DOHH2 (cell line): ENCODE data around the gene ARHGEF26.

ENCODE experiments used
- H3F3A ChIP-seq: fragments of 200-600 bp; sonication (generic), shearing (Covaris generic); 2 replicates; pipeline ENCODE4 v1.6.0; 2016; ENCODE audit warnings: antibody characterized with exemption, mild to moderate bottlenecking; ENCODE audit not compliant: control insufficient read depth, insufficient read depth
- H3K27ac ChIP-seq: fragments of 200-600 bp; sonication (generic); 2 replicates; pipeline ENCODE4 v1.5.1; 2014; ENCODE audit warnings: low read depth, mild to moderate bottlenecking, low read length, moderate library complexity
- H3K27me3 ChIP-seq: fragments of 200-600 bp; sonication (generic); 2 replicates; pipeline ENCODE4 v1.6.1; 2014; ENCODE audit warnings: mild to moderate bottlenecking, low read length, mixed read lengths; ENCODE audit not compliant: control insufficient read depth
- H3K36me3 ChIP-seq: fragments of 200-600 bp; sonication (generic); 2 replicates; pipeline ENCODE4 v1.6.1; 2014; ENCODE audit warnings: mild to moderate bottlenecking, low read length, moderate library complexity, mixed read lengths; ENCODE audit not compliant: control insufficient read depth
- H3K4me1 ChIP-seq: fragments of 200-600 bp; sonication (generic); 2 replicates; pipeline ENCODE4 v1.6.1; 2014; ENCODE audit warnings: mild to moderate bottlenecking, low read length, mixed read lengths; ENCODE audit not compliant: control insufficient read depth
- H3K4me2 ChIP-seq: fragments of 200-600 bp; sonication (generic); 2 replicates; pipeline ENCODE4 v1.6.0; 2014; ENCODE audit warnings: mild to moderate bottlenecking, low read length, moderate library complexity
- H3K4me3 ChIP-seq: fragments of 200-600 bp; sonication (generic); 2 replicates; pipeline ENCODE4 v1.5.1; 2014; ENCODE audit warnings: mild to moderate bottlenecking, low read length, mixed read lengths
- H3K79me2 ChIP-seq: fragments of 200-600 bp; sonication (generic); 2 replicates; pipeline ENCODE4 v1.6.1; 2014; ENCODE audit warnings: mild to moderate bottlenecking, low read length, mixed read lengths; ENCODE audit not compliant: control insufficient read depth
- H3K9me2 ChIP-seq: fragments of 200-600 bp; sonication (generic); replicated peaks from 2 replicates; pipeline ENCODE4 v1.6.1; 2014; ENCODE audit warnings: mild to moderate bottlenecking, low read length, mixed read lengths; ENCODE audit not compliant: control insufficient read depth
- H3K9me3 ChIP-seq: fragments of 200-600 bp; sonication (generic); 2 replicates; pipeline ENCODE4 v1.6.1; 2014; ENCODE audit warnings: antibody characterized with exemption, low read length, mixed read lengths; ENCODE audit not compliant: control insufficient read depth, insufficient read depth
- H4K20me1 ChIP-seq: fragments of 200-600 bp; sonication (generic); 2 replicates; pipeline ENCODE4 v1.6.0; 2014; ENCODE audit warnings: low read depth, mild to moderate bottlenecking, antibody characterized with exemption, low read length, moderate library complexity; ENCODE audit not compliant: control insufficient read depth, insufficient read depth
- EZH2phosphoT487 ChIP-seq: fragments of 200-600 bp; sonication (generic); IDR thresholded peaks from 2 replicates; pipeline ENCODE4 v1.6.1; 2017; ENCODE audit warnings: borderline replicate concordance, mild to moderate bottlenecking, antibody characterized with exemption, low read length, moderate library complexity, mixed read lengths
- TF ChIP-seq, protein P1 (sequence below): fragments of 200-600 bp; sonication (generic); IDR thresholded peaks from one replicate; pipeline ENCODE4 v1.5.1; 2014; ENCODE audit warnings: antibody characterized with exemption, mild to moderate bottlenecking, low read depth, low read length; ENCODE audit not compliant: poor library complexity, severe bottlenecking

The ARHGEF26 gene

DNA sequence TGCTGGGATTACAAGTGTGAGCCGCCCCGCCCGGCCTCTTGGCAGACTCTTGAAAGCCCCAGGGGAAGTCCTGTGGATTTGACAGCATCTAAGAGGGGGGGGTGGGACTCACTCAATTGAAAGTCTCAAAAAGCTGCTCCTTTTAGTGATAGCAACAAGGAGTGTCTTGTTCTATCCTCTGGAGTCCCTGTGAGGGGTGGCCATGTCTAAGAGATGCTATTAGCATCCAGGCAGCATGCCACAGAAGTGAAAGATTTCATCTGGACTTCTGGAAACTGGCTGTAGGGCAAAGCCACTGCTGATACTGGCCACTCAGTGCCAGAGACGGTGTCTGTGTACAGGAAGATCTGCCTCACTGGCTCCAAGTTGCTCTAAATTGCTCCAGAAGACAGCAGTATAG lies 129.1 kb downstream of the ARHGEF26 start:
- Histone ChIP-seq H3K4me1 (no peaks in the 10 kb centered on the region), H3K27me3 (no peaks in the 10 kb centered on the region), H3K36me3 (no peaks in the 10 kb centered on the region), H3K9me3 (no peaks in the 10 kb centered on the region), H3K4me2 (no peak overlapping the region), H3K9me2 (no peaks in the 10 kb centered on the region), H3K27ac (no peak overlapping the region), H3K79me2 (no peaks in the 10 kb centered on the region), H4K20me1 (no peaks in the 10 kb centered on the region), H3K4me3 (no peak overlapping the region), H3F3A (no peaks in the 10 kb centered on the region)
- TF ChIP-seq EZH2phosphoT487: no peak
- TF ChIP-seq, protein P1, sequence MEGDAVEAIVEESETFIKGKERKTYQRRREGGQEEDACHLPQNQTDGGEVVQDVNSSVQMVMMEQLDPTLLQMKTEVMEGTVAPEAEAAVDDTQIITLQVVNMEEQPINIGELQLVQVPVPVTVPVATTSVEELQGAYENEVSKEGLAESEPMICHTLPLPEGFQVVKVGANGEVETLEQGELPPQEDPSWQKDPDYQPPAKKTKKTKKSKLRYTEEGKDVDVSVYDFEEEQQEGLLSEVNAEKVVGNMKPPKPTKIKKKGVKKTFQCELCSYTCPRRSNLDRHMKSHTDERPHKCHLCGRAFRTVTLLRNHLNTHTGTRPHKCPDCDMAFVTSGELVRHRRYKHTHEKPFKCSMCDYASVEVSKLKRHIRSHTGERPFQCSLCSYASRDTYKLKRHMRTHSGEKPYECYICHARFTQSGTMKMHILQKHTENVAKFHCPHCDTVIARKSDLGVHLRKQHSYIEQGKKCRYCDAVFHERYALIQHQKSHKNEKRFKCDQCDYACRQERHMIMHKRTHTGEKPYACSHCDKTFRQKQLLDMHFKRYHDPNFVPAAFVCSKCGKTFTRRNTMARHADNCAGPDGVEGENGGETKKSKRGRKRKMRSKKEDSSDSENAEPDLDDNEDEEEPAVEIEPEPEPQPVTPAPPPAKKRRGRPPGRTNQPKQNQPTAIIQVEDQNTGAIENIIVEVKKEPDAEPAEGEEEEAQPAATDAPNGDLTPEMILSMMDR: no peak

DNA sequence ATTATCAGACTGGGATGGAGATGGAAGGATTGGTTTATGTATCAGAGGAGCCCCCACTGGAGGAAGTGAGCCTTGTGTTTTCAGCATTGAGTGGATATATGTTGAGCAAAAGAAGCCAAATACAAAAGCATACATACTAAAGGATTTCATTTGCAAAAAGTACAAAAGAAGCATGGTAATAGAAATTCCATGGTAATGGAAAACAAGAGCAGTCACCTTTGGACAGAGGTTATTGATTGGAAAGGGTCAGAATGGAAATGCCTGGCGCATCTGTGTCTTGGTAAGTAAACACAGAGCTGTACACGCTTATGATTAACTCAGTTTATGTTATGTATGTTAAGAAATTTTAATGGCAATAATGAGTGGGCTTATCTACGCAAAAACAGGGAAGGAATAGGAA lies 130.4 kb downstream of the ARHGEF26 start:
- Histone ChIP-seq H3K9me2 (no peaks in the 10 kb centered on the region), H3K9me3 (no peaks in the 10 kb centered on the region), H3K79me2 (no peaks in the 10 kb centered on the region), H3F3A (no peaks in the 10 kb centered on the region), H4K20me1 (no peaks in the 10 kb centered on the region), H3K27ac (no peak overlapping the region), H3K4me3 (no peak overlapping the region), H3K4me2 (no peak overlapping the region), H3K4me1 (no peaks in the 10 kb centered on the region), H3K27me3 (no peaks in the 10 kb centered on the region), H3K36me3 (no peaks in the 10 kb centered on the region)
- TF ChIP-seq EZH2phosphoT487: no peak
- TF ChIP-seq, protein P1: no peak

DNA sequence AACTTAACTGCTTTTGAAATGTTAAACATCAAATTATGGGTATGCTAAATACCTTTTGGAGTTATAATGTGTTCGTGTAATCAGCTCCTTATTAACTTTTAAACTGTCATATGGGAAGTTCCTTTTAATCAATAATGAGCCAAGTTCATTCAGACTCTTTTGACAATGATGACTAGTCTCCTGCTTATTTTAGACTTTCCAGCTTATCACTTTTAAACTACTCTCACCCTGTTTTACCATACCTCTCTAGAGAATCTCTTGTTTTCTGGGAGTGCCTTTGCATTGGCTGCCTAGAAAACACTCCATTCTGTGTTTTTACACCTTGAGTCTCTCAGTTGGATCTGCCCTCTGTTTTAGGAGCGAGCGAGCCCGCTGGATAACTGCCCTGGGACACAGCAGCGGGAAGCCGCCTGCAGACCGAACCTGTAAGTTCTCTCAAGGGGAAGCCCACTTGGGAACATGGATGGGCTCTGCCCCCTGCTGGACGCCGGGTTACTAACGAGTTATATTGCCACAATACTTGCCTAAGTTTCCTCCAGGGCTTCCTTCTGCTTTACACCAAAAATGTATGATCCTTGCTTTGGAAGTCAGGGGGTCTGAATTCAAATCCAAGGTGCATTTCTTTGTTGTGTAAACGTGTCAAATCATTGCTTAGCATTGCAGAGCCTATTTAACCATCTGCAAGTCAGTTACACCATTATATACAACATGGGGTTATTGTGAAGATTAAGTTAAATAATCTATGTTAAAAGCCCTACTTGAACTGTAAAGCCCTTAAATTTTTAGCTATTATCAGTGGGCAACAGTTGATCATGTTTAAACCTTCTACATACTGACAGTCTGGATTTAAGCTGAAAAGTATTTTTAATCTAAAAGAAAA lies 131.8 kb downstream of the ARHGEF26 start:
- H3K4me1 ChIP-seq: no peaks in the 10 kb centered on the region
- H3K79me2 ChIP-seq: no peaks in the 10 kb centered on the region
- H3K36me3 ChIP-seq: peaks cover 12% of the 10 kb centered on the region; the same call in 1 of the 2 replicates
- TF ChIP-seq, protein P1: peak; percentile 91
- no peak for TF ChIP-seq EZH2phosphoT487
- no peaks in the 10 kb centered on the region for H3K9me2 ChIP-seq
- H4K20me1 ChIP-seq: no peaks in the 10 kb centered on the region
- H3K9me3 ChIP-seq: no peaks in the 10 kb centered on the region
- H3K4me2 ChIP-seq: no peak overlapping the region
- no peak overlapping the region for H3K4me3 ChIP-seq
- H3K27me3 ChIP-seq: no peaks in the 10 kb centered on the region
- no peak overlapping the region for H3K27ac ChIP-seq
- no peaks in the 10 kb centered on the region for H3F3A ChIP-seq
